H1 (cell line): Measurements from ENCODE around the gene DRD1. TPM values are rescaled to one million over a fixed set of nuclear protein-coding genes. Genes with fewer than 3 reads are reported as not detected.

Experiments
- ASH2L ChIP-seq: fragments of 200-600, 300-600 bp; sonication (generic); IDR thresholded peaks from one replicate; pipeline ENCODE4 v1.7.1; 2017; ENCODE audit warnings: low read length
- CBX8 ChIP-seq: fragments of 300-800, 300-1000 bp; sonication (generic); IDR thresholded peaks from 2 replicates; pipeline ENCODE4 v1.7.1; 2016; ENCODE audit warnings: low read depth, low read length, borderline replicate concordance
- CTBP2 ChIP-seq: IDR thresholded peaks from 2 replicates; pipeline ENCODE4 v1.7.0; 2011; ENCODE audit warnings: borderline replicate concordance, mild to moderate bottlenecking, moderate library complexity, mixed read lengths, low read length; ENCODE audit not compliant: insufficient read depth, insufficient read length
- GABPA ChIP-seq: IDR thresholded peaks from 2 replicates; pipeline ENCODE4 v1.6.1; 2011; ENCODE audit warnings: mild to moderate bottlenecking, low read length, moderate library complexity, borderline replicate concordance; ENCODE audit not compliant: insufficient read depth
- GTF2F1 ChIP-seq: IDR thresholded peaks from 2 replicates; pipeline ENCODE4 v1.6.1; 2012; ENCODE audit warnings: low read depth, low read length, improper control_type of control experiment, borderline replicate concordance
- POLR2A ChIP-seq, 2 experiments: IDR thresholded peaks; 1 replicate in 1 of 2; 2 replicates in 1 of 2; pipeline ENCODE4 v1.6.1; 2011; ENCODE audit warnings: low read depth in 2 of 2, low read length in 2 of 2, mild to moderate bottlenecking in 2 of 2; ENCODE audit errors: control extremely low read depth in 1 of 2
- POLR2AphosphoS5 ChIP-seq: IDR thresholded peaks from 2 replicates; pipeline ENCODE4 v1.6.1; 2011; ENCODE audit warnings: low read depth, low read length
- POU5F1 ChIP-seq: IDR thresholded peaks from 2 replicates; pipeline ENCODE4 v1.6.1; 2011; ENCODE audit warnings: low read depth, mild to moderate bottlenecking, low read length, moderate library complexity
- SIRT6 ChIP-seq: IDR thresholded peaks from one replicate; pipeline ENCODE4 v1.7.1; 2012; ENCODE audit warnings: low read length, inconsistent platforms
- polyA plus RNA-seq, 7 experiments: library from polyadenylated mRNA; depleted of rRNA in 3 of 7; stranded (reverse) in 5 of 7; unstranded in 2 of 7; fragments of >200 nt in 5 of 7; fragments of 200-250 nt in 2 of 7; gene quantifications; 1 replicate in 5 of 7; 2 replicates in 1 of 7; 4 replicates in 1 of 7; pipeline versions ENCODE4 v1.2.1 to v1.2.3, GENCODE V29; 2011 to 2013; ENCODE audit warnings: missing spikeins in 2 of 7, mixed read lengths in 2 of 7
- total RNA-seq: library from RNA; stranded (reverse); fragmentation: NEBNext Ultra II Directional; extraction: Animal tissue kit (Norgen Biotek cat#: 25700); gene quantifications from 2 replicates; pipeline ENCODE4 v1.2.1, GENCODE V29; 2021
- TF ChIP-seq, protein P1 (sequence below): fragments of 300-600 bp; sonication (generic); IDR thresholded peaks from 2 replicates; pipeline ENCODE4 v1.7.1; 2012; ENCODE audit warnings: low read length, moderate library complexity, mild to moderate bottlenecking, inconsistent platforms; ENCODE audit not compliant: insufficient replicate concordance

Gene DRD1
- total and polyA plus RNA-seq, 2 of the 8 experiments (the other 6 are each of a cell fraction or from before 2014, with no cell fraction given) = 0.03 to 0.19 TPM

GRCh38 chr5:175444060-175444904 is at the start of gene DRD1 (continued):
- TF ChIP-seq GABPA = no peak
- TF ChIP-seq SIRT6 = no peak
- TF ChIP-seq, protein P1, sequence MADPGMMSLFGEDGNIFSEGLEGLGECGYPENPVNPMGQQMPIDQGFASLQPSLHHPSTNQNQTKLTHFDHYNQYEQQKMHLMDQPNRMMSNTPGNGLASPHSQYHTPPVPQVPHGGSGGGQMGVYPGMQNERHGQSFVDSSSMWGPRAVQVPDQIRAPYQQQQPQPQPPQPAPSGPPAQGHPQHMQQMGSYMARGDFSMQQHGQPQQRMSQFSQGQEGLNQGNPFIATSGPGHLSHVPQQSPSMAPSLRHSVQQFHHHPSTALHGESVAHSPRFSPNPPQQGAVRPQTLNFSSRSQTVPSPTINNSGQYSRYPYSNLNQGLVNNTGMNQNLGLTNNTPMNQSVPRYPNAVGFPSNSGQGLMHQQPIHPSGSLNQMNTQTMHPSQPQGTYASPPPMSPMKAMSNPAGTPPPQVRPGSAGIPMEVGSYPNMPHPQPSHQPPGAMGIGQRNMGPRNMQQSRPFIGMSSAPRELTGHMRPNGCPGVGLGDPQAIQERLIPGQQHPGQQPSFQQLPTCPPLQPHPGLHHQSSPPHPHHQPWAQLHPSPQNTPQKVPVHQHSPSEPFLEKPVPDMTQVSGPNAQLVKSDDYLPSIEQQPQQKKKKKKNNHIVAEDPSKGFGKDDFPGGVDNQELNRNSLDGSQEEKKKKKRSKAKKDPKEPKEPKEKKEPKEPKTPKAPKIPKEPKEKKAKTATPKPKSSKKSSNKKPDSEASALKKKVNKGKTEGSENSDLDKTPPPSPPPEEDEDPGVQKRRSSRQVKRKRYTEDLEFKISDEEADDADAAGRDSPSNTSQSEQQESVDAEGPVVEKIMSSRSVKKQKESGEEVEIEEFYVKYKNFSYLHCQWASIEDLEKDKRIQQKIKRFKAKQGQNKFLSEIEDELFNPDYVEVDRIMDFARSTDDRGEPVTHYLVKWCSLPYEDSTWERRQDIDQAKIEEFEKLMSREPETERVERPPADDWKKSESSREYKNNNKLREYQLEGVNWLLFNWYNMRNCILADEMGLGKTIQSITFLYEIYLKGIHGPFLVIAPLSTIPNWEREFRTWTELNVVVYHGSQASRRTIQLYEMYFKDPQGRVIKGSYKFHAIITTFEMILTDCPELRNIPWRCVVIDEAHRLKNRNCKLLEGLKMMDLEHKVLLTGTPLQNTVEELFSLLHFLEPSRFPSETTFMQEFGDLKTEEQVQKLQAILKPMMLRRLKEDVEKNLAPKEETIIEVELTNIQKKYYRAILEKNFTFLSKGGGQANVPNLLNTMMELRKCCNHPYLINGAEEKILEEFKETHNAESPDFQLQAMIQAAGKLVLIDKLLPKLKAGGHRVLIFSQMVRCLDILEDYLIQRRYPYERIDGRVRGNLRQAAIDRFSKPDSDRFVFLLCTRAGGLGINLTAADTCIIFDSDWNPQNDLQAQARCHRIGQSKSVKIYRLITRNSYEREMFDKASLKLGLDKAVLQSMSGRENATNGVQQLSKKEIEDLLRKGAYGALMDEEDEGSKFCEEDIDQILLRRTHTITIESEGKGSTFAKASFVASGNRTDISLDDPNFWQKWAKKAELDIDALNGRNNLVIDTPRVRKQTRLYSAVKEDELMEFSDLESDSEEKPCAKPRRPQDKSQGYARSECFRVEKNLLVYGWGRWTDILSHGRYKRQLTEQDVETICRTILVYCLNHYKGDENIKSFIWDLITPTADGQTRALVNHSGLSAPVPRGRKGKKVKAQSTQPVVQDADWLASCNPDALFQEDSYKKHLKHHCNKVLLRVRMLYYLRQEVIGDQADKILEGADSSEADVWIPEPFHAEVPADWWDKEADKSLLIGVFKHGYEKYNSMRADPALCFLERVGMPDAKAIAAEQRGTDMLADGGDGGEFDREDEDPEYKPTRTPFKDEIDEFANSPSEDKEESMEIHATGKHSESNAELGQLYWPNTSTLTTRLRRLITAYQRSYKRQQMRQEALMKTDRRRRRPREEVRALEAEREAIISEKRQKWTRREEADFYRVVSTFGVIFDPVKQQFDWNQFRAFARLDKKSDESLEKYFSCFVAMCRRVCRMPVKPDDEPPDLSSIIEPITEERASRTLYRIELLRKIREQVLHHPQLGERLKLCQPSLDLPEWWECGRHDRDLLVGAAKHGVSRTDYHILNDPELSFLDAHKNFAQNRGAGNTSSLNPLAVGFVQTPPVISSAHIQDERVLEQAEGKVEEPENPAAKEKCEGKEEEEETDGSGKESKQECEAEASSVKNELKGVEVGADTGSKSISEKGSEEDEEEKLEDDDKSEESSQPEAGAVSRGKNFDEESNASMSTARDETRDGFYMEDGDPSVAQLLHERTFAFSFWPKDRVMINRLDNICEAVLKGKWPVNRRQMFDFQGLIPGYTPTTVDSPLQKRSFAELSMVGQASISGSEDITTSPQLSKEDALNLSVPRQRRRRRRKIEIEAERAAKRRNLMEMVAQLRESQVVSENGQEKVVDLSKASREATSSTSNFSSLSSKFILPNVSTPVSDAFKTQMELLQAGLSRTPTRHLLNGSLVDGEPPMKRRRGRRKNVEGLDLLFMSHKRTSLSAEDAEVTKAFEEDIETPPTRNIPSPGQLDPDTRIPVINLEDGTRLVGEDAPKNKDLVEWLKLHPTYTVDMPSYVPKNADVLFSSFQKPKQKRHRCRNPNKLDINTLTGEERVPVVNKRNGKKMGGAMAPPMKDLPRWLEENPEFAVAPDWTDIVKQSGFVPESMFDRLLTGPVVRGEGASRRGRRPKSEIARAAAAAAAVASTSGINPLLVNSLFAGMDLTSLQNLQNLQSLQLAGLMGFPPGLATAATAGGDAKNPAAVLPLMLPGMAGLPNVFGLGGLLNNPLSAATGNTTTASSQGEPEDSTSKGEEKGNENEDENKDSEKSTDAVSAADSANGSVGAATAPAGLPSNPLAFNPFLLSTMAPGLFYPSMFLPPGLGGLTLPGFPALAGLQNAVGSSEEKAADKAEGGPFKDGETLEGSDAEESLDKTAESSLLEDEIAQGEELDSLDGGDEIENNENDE = no peak
- TF ChIP-seq GTF2F1 = no peak
- TF ChIP-seq POU5F1 = no peak
- TF ChIP-seq POLR2A (IDR thresholded peaks at IDR 0.05; ENCODE audit: control extremely low read depth in 1 of 2, low read depth in 2 of 2, low read length in 2 of 2) = no peak
- TF ChIP-seq POLR2AphosphoS5 = no peak
- no peak for TF ChIP-seq CBX8
- no peak for TF ChIP-seq ASH2L
- no peak for TF ChIP-seq CTBP2
